ENCODE data around the gene AKAP13. TPM values are rescaled to one million over a fixed set of nuclear protein-coding genes. Genes with fewer than 3 reads are reported as not detected.

AKAP13 gene
- total and polyA plus RNA-seq, 2 of the 8 experiments (the other 6 are each of a cell fraction or from before 2014, with no cell fraction given): 14.0 to 46.2 TPM

GRCh38 chr15:85651548-85651947, 271.1 kb downstream of the AKAP13 start:
- Histone ChIP-seq H3K79me2 (ENCODE audit: control insufficient read depth in 1 of 2, insufficient read depth in 2 of 2, low read length in 2 of 2) (no peaks in the 10 kb centered on the region), H2BK12ac (ENCODE audit: low read depth, low read length) (no peak overlapping the region), H3K79me1 (ENCODE audit: low read depth, low read length) (no peaks in the 10 kb centered on the region), H2AFZ (ENCODE audit: low read length) (no peak overlapping the region), H3K18ac (ENCODE audit: extremely low read depth, low read length) (no peak overlapping the region), H2AK5ac (ENCODE audit: low read depth, low read length) (no peak overlapping the region), H4K91ac (replicated peaks; ENCODE audit: insufficient read length, low read length) (no peak overlapping the region), H3K14ac (ENCODE audit: insufficient read length) (no peak overlapping the region), H3K23ac (ENCODE audit: insufficient read length) (no peak overlapping the region), H3K4me1 (replicated peaks in 1 of 4; ENCODE audit: control insufficient read depth in 3 of 4, insufficient read depth in 4 of 4, low read length in 3 of 4) (peaks cover 0 to 4% (median 0%) of the 10 kb centered on the region in 4 experiments; a peak in 1 of 7 replicates), H3K23me2 (ENCODE audit: low read depth, low read length) (no peaks in the 10 kb centered on the region), H3K4ac (replicated peaks; ENCODE audit: insufficient read length, low read depth, low read length) (no peak overlapping the region), H4K8ac (ENCODE audit: extremely low read depth, insufficient read depth, low read length) (no peak overlapping the region), H3K9ac (replicated peaks in 1 of 4; ENCODE audit: extremely low read depth in 1 of 4, low read depth in 3 of 4, low read length in 3 of 4) (no peak overlapping the region), H2BK5ac (ENCODE audit: low read depth, low read length) (no peak overlapping the region), H2BK120ac (replicated peaks; ENCODE audit: low read depth, low read length) (no peak overlapping the region), H2BK20ac (ENCODE audit: low read length) (no peak overlapping the region), H3K36me3 (ENCODE audit: control insufficient read depth in 2 of 4, insufficient read depth in 4 of 4, low read length in 3 of 4) (peaks cover 0 to 7% (median 4%) of the 10 kb centered on the region in 4 experiments; a peak in 5 of 8 replicates), H3K4me2 (ENCODE audit: insufficient read depth in 1 of 2, low read depth in 2 of 2, low read length in 2 of 2) (no peak overlapping the region), H3K56ac (replicated peaks; ENCODE audit: insufficient read length, low read depth, low read length) (no peak overlapping the region), H3K9me3 (ENCODE audit: insufficient read depth in 2 of 2, low read depth in 1 of 2, low read length in 1 of 2) (no peaks in the 10 kb centered on the region), H3K4me3 (ENCODE audit: extremely low read depth in 1 of 4, insufficient read depth in 2 of 4, low read depth in 3 of 4, low read length in 4 of 4) (no peak overlapping the region), H2BK15ac (ENCODE audit: low read length) (no peak overlapping the region), H3K27ac (ENCODE audit: low read depth, low read length) (no peak overlapping the region), H4K5ac (ENCODE audit: insufficient read length, low read depth, low read length) (no peak overlapping the region), H3K27me3 (replicated peaks in 1 of 4; ENCODE audit: control insufficient read depth in 3 of 4, extremely low read depth in 1 of 4, insufficient read depth in 3 of 4, low read length in 3 of 4) (no peaks in the 10 kb centered on the region), H4K20me1 (replicated peaks in 1 of 2; ENCODE audit: control insufficient read depth in 1 of 2, insufficient read depth in 2 of 2, low read length in 2 of 2) (no peaks in the 10 kb centered on the region)
- FAIRE-seq (no peak), DNase-seq (ENCODE audit: low read depth in 1 of 2, low spot score in 2 of 2) (no peak)
- CTCF ChIA-PET (ENCODE audit: partially characterized antibody): no interaction called here
- 87% methylated on average over 10 of the region's 10 CpGs; no CpG with 5 or more reads in 1 of the 2 experiments for WGBS, 2 experiments (ENCODE audit: extremely low coverage in 1 of 2, insufficient coverage in 1 of 2, insufficient read length in 1 of 2, insufficient replicate concordance in 2 of 2, low coverage in 1 of 2, low lambda C conversion rate in 2 of 2, missing lambda C conversion rate in 1 of 2)
- POLR2A ChIA-PET (ENCODE audit: partially characterized antibody): no interaction called here
- TF ChIP-seq RAD21 (IDR thresholded peaks at IDR 0.05 in 1 of 2, conservative IDR thresholded peaks at IDR 0.05 in 1 of 2; ENCODE audit: low read depth in 2 of 2, low read length in 2 of 2): no peak
- no peak for TF ChIP-seq GABPA (IDR thresholded peaks at IDR 0.05; ENCODE audit: borderline replicate concordance, insufficient read depth, low read length)
- no peak for TF ChIP-seq JUN (IDR thresholded peaks at IDR 0.05; ENCODE audit: low read depth, low read length)
- no peak for TF ChIP-seq JUND (IDR thresholded peaks at IDR 0.05; ENCODE audit: low read length)
- no peak for TF ChIP-seq HDAC6 (IDR thresholded peaks at IDR 0.05; ENCODE audit: low read depth, low read length)

Measured in H1 (cell line).